Measurements from ENCODE around the gene GNA12. TPM values are rescaled to one million over a fixed set of nuclear protein-coding genes. Genes with fewer than 3 reads are reported as not detected.
A peak's percentile ranks its signal among the peaks of the same experiment; 100 is the strongest.

Gene GNA12
- total RNA-seq, 1 donor from 2014 or later, result 67.2 TPM

GRCh38 chr7:2763597-2763996 is 80.5 kb downstream of the GNA12 start:
- Histone ChIP-seq H3K36me3 (ENCODE audit: insufficient read depth, low read length) (no peaks in the 10 kb centered on the region), H3K9ac (ENCODE audit: low read length) (peak overlapping the region; percentile 51)

GRCh38 chr7:2761801-2762497 is 82.2 kb downstream of the GNA12 start:
- no peak overlapping the region for H3K27ac ChIP-seq (ENCODE audit: low read depth, low read length)
- Mint-ChIP-seq H3K4me3 (ENCODE audit: unreplicated experiment) (peak overlapping the region; percentile 37), H3K36me3 (ENCODE audit: low read depth, unreplicated experiment) (peaks cover 21% of the 10 kb centered on the region), H3K27me3 (ENCODE audit: low read depth, unreplicated experiment) (no peaks in the 10 kb centered on the region), H3K9me3 (ENCODE audit: unreplicated experiment) (peaks cover 3% of the 10 kb centered on the region), H3K4me1 (ENCODE audit: low read depth, unreplicated experiment) (peaks cover 51% of the 10 kb centered on the region), H3K27ac (ENCODE audit: unreplicated experiment) (peak overlapping the region; percentile 79)
- no peaks in the 10 kb centered on the region for H3K9me3 ChIP-seq (ENCODE audit: insufficient read depth, low read depth, low read length)
- no peak overlapping the region for H3K4me3 ChIP-seq (ENCODE audit: insufficient read depth, low read depth, low read length)
- no peak overlapping the region for H2AFZ ChIP-seq (ENCODE audit: low read depth, low read length)
- peak overlapping the region; percentile 51 for H3K9ac ChIP-seq (ENCODE audit: low read length)
- no peaks in the 10 kb centered on the region for H3K36me3 ChIP-seq (ENCODE audit: insufficient read depth, low read length)
- FAIRE-seq (no peak), DNase-seq (ENCODE audit: low read depth) (no peak)
- H3K4me1 ChIP-seq (ENCODE audit: insufficient read depth, low read length), result peaks cover 42% of the 10 kb centered on the region
- TF ChIP-seq CTCF (IDR thresholded peaks at IDR 0.05; ENCODE audit: insufficient read depth, low read depth, low read length), result no peak
- no peak for TF ChIP-seq EZH2 (IDR thresholded peaks at IDR 0.05; ENCODE audit: insufficient read depth, low read length)
- H3K27me3 ChIP-seq (ENCODE audit: insufficient read depth, low read length), result no peaks in the 10 kb centered on the region
- no peak overlapping the region for H3K4me2 ChIP-seq (ENCODE audit: low read length)
- H4K20me1 ChIP-seq (ENCODE audit: insufficient read depth, low read length), result peaks cover 3% of the 10 kb centered on the region
- H3K79me2 ChIP-seq (ENCODE audit: insufficient read depth, low read length), result peaks cover 29% of the 10 kb centered on the region

More at GRCh38 chr7:2763597-2763996, 80.5 kb downstream of the GNA12 start:
- Histone ChIP-seq H3K27me3 (ENCODE audit: insufficient read depth, low read length) (no peaks in the 10 kb centered on the region), H3K79me2 (ENCODE audit: insufficient read depth, low read length) (peaks cover 29% of the 10 kb centered on the region), H3K27ac (ENCODE audit: low read depth, low read length) (peak overlapping the region; percentile 18), H4K20me1 (ENCODE audit: insufficient read depth, low read length) (peaks cover 3% of the 10 kb centered on the region), H2AFZ (ENCODE audit: low read depth, low read length) (no peak overlapping the region), H3K4me1 (ENCODE audit: insufficient read depth, low read length) (peaks cover 28% of the 10 kb centered on the region), H3K4me3 (ENCODE audit: insufficient read depth, low read depth, low read length) (no peak overlapping the region), H3K4me2 (ENCODE audit: low read length) (peak overlapping the region; percentile 53), H3K9me3 (ENCODE audit: insufficient read depth, low read depth, low read length) (no peaks in the 10 kb centered on the region)
- FAIRE-seq (no peak), DNase-seq (ENCODE audit: low read depth) (no peak)
- H3K4me1 Mint-ChIP-seq (ENCODE audit: low read depth, unreplicated experiment), result peaks cover 37% of the 10 kb centered on the region
- no peaks in the 10 kb centered on the region for H3K27me3 Mint-ChIP-seq (ENCODE audit: low read depth, unreplicated experiment)
- H3K27ac Mint-ChIP-seq (ENCODE audit: unreplicated experiment), result peak overlapping the region; percentile 80
- H3K9me3 Mint-ChIP-seq (ENCODE audit: unreplicated experiment), result peaks cover under 1% of the 10 kb centered on the region
- peaks cover 17% of the 10 kb centered on the region for H3K36me3 Mint-ChIP-seq (ENCODE audit: low read depth, unreplicated experiment)
- H3K4me3 Mint-ChIP-seq (ENCODE audit: unreplicated experiment), result no peak overlapping the region
- no peak for TF ChIP-seq CTCF (IDR thresholded peaks at IDR 0.05; ENCODE audit: insufficient read depth, low read depth, low read length)
- TF ChIP-seq EZH2 (IDR thresholded peaks at IDR 0.05; ENCODE audit: insufficient read depth, low read length), result no peak

- no peak overlapping the region for H3K27ac ChIP-seq (ENCODE audit: low read depth, low read length)
- no peak overlapping the region for H3K4me2 ChIP-seq (ENCODE audit: low read length)
- peak overlapping the region; percentile 12 for H3K9ac ChIP-seq (ENCODE audit: low read length)
- H2AFZ ChIP-seq (ENCODE audit: low read depth, low read length), result no peak overlapping the region
- DNase-seq (ENCODE audit: low read depth) (no peak), FAIRE-seq (no peak)
- H3K4me1 ChIP-seq (ENCODE audit: insufficient read depth, low read length), result peaks cover 42% of the 10 kb centered on the region
- Mint-ChIP-seq H3K4me3 (ENCODE audit: unreplicated experiment) (peak overlapping the region; percentile 37), H3K27ac (ENCODE audit: unreplicated experiment) (peak overlapping the region; percentile 79), H3K4me1 (ENCODE audit: low read depth, unreplicated experiment) (peaks cover 57% of the 10 kb centered on the region), H3K36me3 (ENCODE audit: low read depth, unreplicated experiment) (peaks cover 21% of the 10 kb centered on the region), H3K9me3 (ENCODE audit: unreplicated experiment) (peaks cover 3% of the 10 kb centered on the region), H3K27me3 (ENCODE audit: low read depth, unreplicated experiment) (no peaks in the 10 kb centered on the region)
- H4K20me1 ChIP-seq (ENCODE audit: insufficient read depth, low read length), result peaks cover 3% of the 10 kb centered on the region
- H3K9me3 ChIP-seq (ENCODE audit: insufficient read depth, low read depth, low read length), result no peaks in the 10 kb centered on the region
- H3K4me3 ChIP-seq (ENCODE audit: insufficient read depth, low read depth, low read length), result no peak overlapping the region
- no peaks in the 10 kb centered on the region for H3K36me3 ChIP-seq (ENCODE audit: insufficient read depth, low read length)
- peaks cover 29% of the 10 kb centered on the region for H3K79me2 ChIP-seq (ENCODE audit: insufficient read depth, low read length)
- no peaks in the 10 kb centered on the region for H3K27me3 ChIP-seq (ENCODE audit: insufficient read depth, low read length)
- TF ChIP-seq EZH2 (IDR thresholded peaks at IDR 0.05; ENCODE audit: insufficient read depth, low read length) (no peak), CTCF (IDR thresholded peaks at IDR 0.05; ENCODE audit: insufficient read depth, low read depth, low read length) (no peak)
Observed at GRCh38 chr7:2761131-2761624, 82.9 kb downstream of the GNA12 start.
